ENCODE data around the gene SRPK2. TPM values are rescaled to one million over a fixed set of nuclear protein-coding genes. Genes with fewer than 3 reads are reported as not detected.

SRPK2 gene
- total RNA-seq, 1 experiment from 2014 or later, result 54.4 TPM

- peaks cover 6% of the 10 kb centered on the region for H3K36me3 Mint-ChIP-seq (ENCODE audit: insufficient read depth, unreplicated experiment)
- POLR2A ChIA-PET, result interaction anchor here (0.6 to 2.0 kb wide), 5 partner anchors 11 to 361 kb away, joined by 3 to 6 read pairs (median 4); partner anchors contain the start of genes RINT1 and SRPK2
Observed at GRCh38 chr7:105376908-105377533, 11.7 kb downstream of the SRPK2 start.

GRCh38 chr7:105369944-105370343, 18.8 kb downstream of the SRPK2 start:
- Mint-ChIP-seq H3K36me3 (ENCODE audit: insufficient read depth, unreplicated experiment) (peaks cover 9% of the 10 kb centered on the region), H3K4me3 (ENCODE audit: unreplicated experiment) (no peak overlapping the region), H3K27me3 (ENCODE audit: insufficient read depth, unreplicated experiment) (no peaks in the 10 kb centered on the region), H3K27ac (ENCODE audit: low read depth, unreplicated experiment) (no peak overlapping the region), H3K4me1 (ENCODE audit: insufficient read depth, unreplicated experiment) (peaks cover 6% of the 10 kb centered on the region), H3K9me3 (ENCODE audit: unreplicated experiment) (no peaks in the 10 kb centered on the region)
- ChIA-PET POLR2A (no interaction called here), CTCF (interaction anchor here (1.0 kb wide), 1 partner anchor 31 kb away, joined by 3 read pairs; no protein-coding TSS in a partner anchor)
- BruUV-seq (replicated peaks), result no TSS peak
- no peak for DNase-seq (ENCODE audit: unreplicated experiment)
- intact Hi-C loops (cut with micrococcal nuclease), result no loop called here
- no peak for TF ChIP-seq CTCF (IDR thresholded peaks at IDR 0.05; ENCODE audit: unreplicated experiment)

More at GRCh38 chr7:105376908-105377533, 11.7 kb downstream of the SRPK2 start:
- Mint-ChIP-seq H3K4me3 (ENCODE audit: unreplicated experiment) (no peak overlapping the region), H3K27me3 (ENCODE audit: insufficient read depth, unreplicated experiment) (no peaks in the 10 kb centered on the region), H3K4me1 (ENCODE audit: insufficient read depth, unreplicated experiment) (peaks cover 10% of the 10 kb centered on the region), H3K9me3 (ENCODE audit: unreplicated experiment) (no peaks in the 10 kb centered on the region), H3K27ac (ENCODE audit: low read depth, unreplicated experiment) (no peak overlapping the region)
- intact Hi-C loops (cut with micrococcal nuclease), result no loop called here
- no TSS peak for BruUV-seq (replicated peaks)
- DNase-seq (ENCODE audit: unreplicated experiment), result no peak
- CTCF ChIA-PET, result interaction anchor here (0.6 to 1.9 kb wide), 3 partner anchors 10 to 79 kb away, joined by 3 to 8 read pairs (median 3); no protein-coding TSS in a partner anchor
- no peak for TF ChIP-seq CTCF (IDR thresholded peaks at IDR 0.05; ENCODE audit: unreplicated experiment)

DNA sequence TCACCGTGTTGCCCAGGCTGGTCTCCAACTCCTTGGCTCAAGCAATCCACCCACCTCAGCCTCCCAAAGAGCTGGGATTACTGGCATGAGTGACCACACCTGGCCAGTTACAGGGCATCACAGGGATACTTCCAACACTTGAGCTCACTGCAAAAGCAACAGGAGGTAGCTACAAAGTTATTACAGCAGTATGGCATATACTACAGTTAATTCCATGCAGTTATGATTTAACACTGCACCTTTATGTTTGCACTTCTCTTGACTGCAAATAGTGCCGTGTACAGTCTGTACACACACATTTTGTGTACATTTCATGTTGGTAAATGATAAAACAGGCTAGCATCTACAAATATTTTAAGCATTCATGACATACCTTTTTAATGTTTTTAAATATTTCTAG, 21.3 kb downstream of the SRPK2 start:
- Mint-ChIP-seq H3K9me3 (ENCODE audit: unreplicated experiment) (no peaks in the 10 kb centered on the region), H3K27ac (ENCODE audit: low read depth, unreplicated experiment) (no peak overlapping the region), H3K4me3 (ENCODE audit: unreplicated experiment) (no peak overlapping the region), H3K27me3 (ENCODE audit: insufficient read depth, unreplicated experiment) (no peaks in the 10 kb centered on the region), H3K36me3 (ENCODE audit: insufficient read depth, unreplicated experiment) (peaks cover 16% of the 10 kb centered on the region), H3K4me1 (ENCODE audit: insufficient read depth, unreplicated experiment) (peaks cover 6% of the 10 kb centered on the region)
- no TSS peak for BruUV-seq (replicated peaks)
- no peak for TF ChIP-seq CTCF (IDR thresholded peaks at IDR 0.05; ENCODE audit: unreplicated experiment)
- no peak for DNase-seq (ENCODE audit: unreplicated experiment)
- POLR2A ChIA-PET, result interaction anchor here (0.7 to 1.2 kb wide), 2 partner anchors 15 to 20 kb away, joined by 3 read pairs; no protein-coding TSS in a partner anchor
- CTCF ChIA-PET, result interaction anchor here (0.6 to 0.9 kb wide), 2 partner anchors 20 to 60 kb away, joined by 3 read pairs; no protein-coding TSS in a partner anchor
- intact Hi-C loops (cut with micrococcal nuclease), result no loop called here

DNA sequence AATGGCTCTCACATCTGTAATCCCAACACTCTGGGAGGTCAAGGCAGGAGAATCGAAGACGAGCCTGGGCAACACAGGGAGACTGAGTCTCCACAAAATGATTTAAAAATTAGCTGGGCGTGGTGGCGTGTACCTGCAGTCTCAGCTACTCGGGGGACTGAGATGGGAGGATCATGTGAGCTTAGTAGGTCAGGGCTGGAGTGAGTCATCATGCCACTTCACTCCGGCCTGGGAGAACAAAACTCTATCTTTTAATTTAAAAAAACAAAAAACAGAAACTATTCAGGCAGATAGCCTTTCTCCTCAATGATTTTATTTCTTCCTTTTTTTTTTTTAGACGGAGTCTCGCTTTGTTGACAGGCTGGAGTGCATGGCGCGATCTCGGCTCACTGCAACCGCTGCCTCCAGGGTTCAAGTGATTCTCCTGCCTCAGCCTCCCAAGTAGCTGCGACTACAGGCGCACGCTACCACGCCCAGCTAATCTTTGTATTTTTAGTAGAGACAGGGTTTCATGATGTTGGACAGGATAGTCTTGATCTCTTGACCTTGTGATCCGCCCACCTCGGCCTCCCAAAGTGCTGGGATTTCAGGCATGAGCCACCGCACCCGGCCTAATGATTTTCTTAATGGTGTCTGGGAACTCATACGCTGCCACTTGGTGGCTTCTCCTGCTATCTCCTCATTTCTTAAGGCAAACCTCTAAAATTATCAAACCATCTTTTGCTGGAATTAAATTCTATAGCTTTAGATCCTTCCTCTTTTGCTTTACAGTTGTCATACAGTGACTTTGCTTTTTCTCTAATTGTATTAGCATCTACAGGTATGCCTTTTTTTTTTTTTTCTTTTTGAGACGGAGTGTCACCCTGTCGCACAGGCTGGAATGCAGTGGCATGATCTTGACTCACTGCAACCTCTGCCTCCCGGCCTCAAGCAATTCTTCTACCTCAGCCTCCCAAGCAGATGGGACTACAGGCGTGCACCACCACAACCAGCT, 22.9 kb downstream of the SRPK2 start:
- intact Hi-C loops (cut with micrococcal nuclease), result no loop called here
- Mint-ChIP-seq H3K4me1 (ENCODE audit: insufficient read depth, unreplicated experiment) (peaks cover 6% of the 10 kb centered on the region), H3K27me3 (ENCODE audit: insufficient read depth, unreplicated experiment) (no peaks in the 10 kb centered on the region), H3K27ac (ENCODE audit: low read depth, unreplicated experiment) (no peak overlapping the region), H3K4me3 (ENCODE audit: unreplicated experiment) (no peak overlapping the region), H3K36me3 (ENCODE audit: insufficient read depth, unreplicated experiment) (peaks cover 12% of the 10 kb centered on the region), H3K9me3 (ENCODE audit: unreplicated experiment) (no peaks in the 10 kb centered on the region)
- CTCF ChIA-PET, result interaction anchor here (0.6 to 1.6 kb wide), 4 partner anchors 15 to 126 kb away, joined by 3 to 4 read pairs (median 3); no protein-coding TSS in a partner anchor
- POLR2A ChIA-PET, result no interaction called here
- no peak for DNase-seq (ENCODE audit: unreplicated experiment)
- no TSS peak for BruUV-seq (replicated peaks)
- TF ChIP-seq CTCF (IDR thresholded peaks at IDR 0.05; ENCODE audit: unreplicated experiment), result no peak

Measured in MCF 10A (cell line).